Neural cell (in vitro differentiated cells): Measurements from ENCODE around the gene IQSEC1. TPM values are rescaled to one million over a fixed set of nuclear protein-coding genes. Genes with fewer than 3 reads are reported as not detected.

Source experiments
- H2AFZ ChIP-seq: fragments of 200-600, 300-800 bp; sonication (generic), shearing (Covaris generic); 2 replicates; pipeline ENCODE4 v1.6.0; 2014; ENCODE audit warnings: low read depth, mild to moderate bottlenecking, antibody characterized with exemption, low read length, moderate library complexity
- H3F3A ChIP-seq: fragments of 200-600 bp; shearing (Covaris generic); 2 replicates; pipeline ENCODE4 v1.6.1; 2016; ENCODE audit warnings: mild to moderate bottlenecking, moderate library complexity, mixed read lengths, antibody characterized with exemption, low read length; ENCODE audit not compliant: insufficient read depth, poor library complexity, severe bottlenecking
- H3K27ac ChIP-seq: fragments of 200-600, 300-800 bp; sonication (generic), shearing (Covaris generic); 2 replicates; pipeline ENCODE4 v1.5.1; 2014; ENCODE audit warnings: mild to moderate bottlenecking, low read length, moderate library complexity
- H3K27me3 ChIP-seq: fragments of 300-800, 200-600 bp; sonication (generic), shearing (Covaris generic); 2 replicates; pipeline ENCODE4 v1.6.0; 2014; ENCODE audit warnings: mild to moderate bottlenecking, low read depth, low read length, moderate library complexity; ENCODE audit not compliant: insufficient read depth
- H3K36me3 ChIP-seq: fragments of 300-800, 200-600 bp; sonication (generic), shearing (Covaris generic); 2 replicates; pipeline ENCODE4 v1.5.1; 2014; ENCODE audit warnings: mild to moderate bottlenecking, antibody characterized with exemption, low read length, moderate library complexity; ENCODE audit not compliant: insufficient read depth
- H3K4me2 ChIP-seq: fragments of 300-800, 200-600 bp; sonication (generic), shearing (Covaris generic); 2 replicates; pipeline ENCODE4 v1.6.0; 2014; ENCODE audit warnings: mild to moderate bottlenecking, low read length
- H3K4me3 ChIP-seq: fragments of 300-800, 200-600 bp; sonication (generic), shearing (Covaris generic); 2 replicates; pipeline ENCODE4 v1.5.1; 2014; ENCODE audit warnings: mild to moderate bottlenecking, low read length, moderate library complexity
- H3K79me2 ChIP-seq: fragments of 200-600 bp; shearing (Covaris generic); replicated peaks from 2 replicates; pipeline ENCODE4 v1.6.0; 2014; ENCODE audit warnings: mild to moderate bottlenecking, low read length, moderate library complexity; ENCODE audit not compliant: insufficient read depth
- H3K9ac ChIP-seq: fragments of 300-800, 200-600 bp; sonication (generic), shearing (Covaris generic); 2 replicates; pipeline ENCODE4 v1.6.1; 2016; ENCODE audit warnings: mild to moderate bottlenecking, low read length, mixed read lengths
- H3K9me2 ChIP-seq: fragments of 200-600 bp; shearing (Covaris generic); 2 replicates; pipeline ENCODE4 v1.6.1; 2016; ENCODE audit warnings: mild to moderate bottlenecking, low read length, mixed read lengths; ENCODE audit not compliant: insufficient read depth
- H3K9me3 ChIP-seq: fragments of 200-600, 300-800 bp; sonication (generic), shearing (Covaris generic); 2 replicates; pipeline ENCODE4 v1.6.1; 2016; ENCODE audit warnings: mild to moderate bottlenecking, mixed run types, low read length, moderate library complexity, mixed read lengths
- H4K20me1 ChIP-seq: fragments of 200-600 bp; shearing (Covaris generic); 2 replicates; pipeline ENCODE4 v1.6.1; 2016; ENCODE audit warnings: mild to moderate bottlenecking, mixed run types; ENCODE audit not compliant: insufficient read depth
- EP300 ChIP-seq: fragments of 450-650 bp; conservative IDR thresholded peaks from 2 replicates; pipeline ENCODE4 v1.6.1; 2014; ENCODE audit warnings: antibody characterized with exemption, mild to moderate bottlenecking, moderate library complexity; ENCODE audit not compliant: poor library complexity, severe bottlenecking
- EZH2 ChIP-seq: fragments of 200-600, 300-800 bp; shearing (Covaris generic), sonication (generic); IDR thresholded peaks from 2 replicates; pipeline ENCODE4 v1.6.1; 2014; ENCODE audit warnings: antibody characterized with exemption, low read length, borderline replicate concordance, mild to moderate bottlenecking; ENCODE audit not compliant: insufficient read depth, poor library complexity, severe bottlenecking
- MXI1 ChIP-seq: fragments of 450-650 bp; conservative IDR thresholded peaks from 2 replicates; pipeline ENCODE4 v1.6.1; 2014; ENCODE audit warnings: antibody characterized with exemption, mild to moderate bottlenecking; ENCODE audit not compliant: poor library complexity, severe bottlenecking
- POLR2AphosphoS5 ChIP-seq: IDR thresholded peaks from 2 replicates; pipeline ENCODE4 v1.6.1; 2012
- RAD21 ChIP-seq: fragments of 450-650 bp; conservative IDR thresholded peaks from 2 replicates; pipeline ENCODE4 v1.6.1; 2014; ENCODE audit warnings: antibody characterized with exemption, mild to moderate bottlenecking, moderate library complexity
- REST ChIP-seq: IDR thresholded peaks from 2 replicates; pipeline ENCODE4 v1.6.1; 2012; ENCODE audit warnings: borderline replicate concordance
- SMC3 ChIP-seq: fragments of 450-650 bp; conservative IDR thresholded peaks from 2 replicates; pipeline ENCODE4 v1.6.1; 2014; ENCODE audit warnings: antibody characterized with exemption, mild to moderate bottlenecking, moderate library complexity; ENCODE audit not compliant: poor library complexity
- TAF1 ChIP-seq: IDR thresholded peaks from 2 replicates; pipeline ENCODE4 v1.6.1; 2012; ENCODE audit warnings: low read depth
- polyA plus RNA-seq: library from polyadenylated mRNA; depleted of rRNA; stranded (reverse); fragments of >200 nt; gene quantifications from 2 replicates; pipeline ENCODE4 v1.2.3, GENCODE V29; 2014
- TF ChIP-seq, protein P1 (sequence below): fragments of 450-650 bp; IDR thresholded peaks from 2 replicates; pipeline ENCODE4 v1.5.1; 2014; ENCODE audit warnings: antibody characterized with exemption, mild to moderate bottlenecking, moderate library complexity; ENCODE audit not compliant: poor library complexity, severe bottlenecking

The IQSEC1 gene
- polyA plus RNA-seq, 1 donor from 2014 or later = 6.0 TPM

- Histone ChIP-seq H3K9me2 (no peaks in the 10 kb centered on the region), H3K27ac (no peak overlapping the region), H3F3A (no peaks in the 10 kb centered on the region), H4K20me1 (no peaks in the 10 kb centered on the region), H3K4me2 (no peak overlapping the region), H3K9me3 (no peaks in the 10 kb centered on the region), H3K36me3 (no peaks in the 10 kb centered on the region), H3K4me3 (no peak overlapping the region), H3K9ac (no peak overlapping the region), H2AFZ (no peak overlapping the region), H3K79me2 (no peaks in the 10 kb centered on the region), H3K27me3 (no peaks in the 10 kb centered on the region)
- TF ChIP-seq, protein P1, sequence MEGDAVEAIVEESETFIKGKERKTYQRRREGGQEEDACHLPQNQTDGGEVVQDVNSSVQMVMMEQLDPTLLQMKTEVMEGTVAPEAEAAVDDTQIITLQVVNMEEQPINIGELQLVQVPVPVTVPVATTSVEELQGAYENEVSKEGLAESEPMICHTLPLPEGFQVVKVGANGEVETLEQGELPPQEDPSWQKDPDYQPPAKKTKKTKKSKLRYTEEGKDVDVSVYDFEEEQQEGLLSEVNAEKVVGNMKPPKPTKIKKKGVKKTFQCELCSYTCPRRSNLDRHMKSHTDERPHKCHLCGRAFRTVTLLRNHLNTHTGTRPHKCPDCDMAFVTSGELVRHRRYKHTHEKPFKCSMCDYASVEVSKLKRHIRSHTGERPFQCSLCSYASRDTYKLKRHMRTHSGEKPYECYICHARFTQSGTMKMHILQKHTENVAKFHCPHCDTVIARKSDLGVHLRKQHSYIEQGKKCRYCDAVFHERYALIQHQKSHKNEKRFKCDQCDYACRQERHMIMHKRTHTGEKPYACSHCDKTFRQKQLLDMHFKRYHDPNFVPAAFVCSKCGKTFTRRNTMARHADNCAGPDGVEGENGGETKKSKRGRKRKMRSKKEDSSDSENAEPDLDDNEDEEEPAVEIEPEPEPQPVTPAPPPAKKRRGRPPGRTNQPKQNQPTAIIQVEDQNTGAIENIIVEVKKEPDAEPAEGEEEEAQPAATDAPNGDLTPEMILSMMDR = no peak
- no peak for TF ChIP-seq SMC3
- TF ChIP-seq MXI1 = no peak
- no peak for TF ChIP-seq EZH2
- TF ChIP-seq EP300 = no peak
- TF ChIP-seq RAD21 = no peak
- TF ChIP-seq TAF1 = no peak
- TF ChIP-seq POLR2AphosphoS5 = no peak
- TF ChIP-seq REST = no peak
Observed at GRCh38 chr3:12925648-12926047, 147.6 kb downstream of the IQSEC1 start.

DNA sequence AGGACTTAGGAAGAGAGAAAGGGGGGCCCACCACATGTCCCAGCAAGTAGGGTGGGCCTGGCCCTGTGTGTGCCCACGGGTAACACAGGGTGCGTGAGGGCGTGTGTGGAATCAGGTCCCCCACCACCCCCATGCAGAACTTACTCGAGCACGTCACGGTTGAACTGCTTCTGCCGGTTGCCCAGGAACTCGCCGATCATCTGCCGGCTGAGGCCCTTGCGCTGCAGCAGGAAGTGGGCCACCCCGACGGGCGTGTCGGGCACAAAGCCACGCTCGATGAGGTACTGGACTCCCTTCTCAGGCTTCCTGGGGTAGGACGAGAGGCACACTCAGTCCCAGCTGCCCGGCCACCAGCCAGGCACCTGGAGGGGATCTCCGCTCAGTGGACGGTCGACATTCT lies 148.8 kb downstream of the IQSEC1 start:
- no peak overlapping the region for H3K4me3 ChIP-seq
- no peak overlapping the region for H3K9ac ChIP-seq
- TF ChIP-seq TAF1 = no peak
- TF ChIP-seq EZH2 = no peak
- no peak for TF ChIP-seq RAD21
- TF ChIP-seq, protein P1 = no peak
- H3K79me2 ChIP-seq = no peaks in the 10 kb centered on the region
- no peaks in the 10 kb centered on the region for H4K20me1 ChIP-seq
- no peak overlapping the region for H2AFZ ChIP-seq
- H3K36me3 ChIP-seq = no peaks in the 10 kb centered on the region
- no peak overlapping the region for H3K4me2 ChIP-seq
- no peak overlapping the region for H3K27ac ChIP-seq
- H3K9me3 ChIP-seq = no peaks in the 10 kb centered on the region
- no peaks in the 10 kb centered on the region for H3K27me3 ChIP-seq
- no peaks in the 10 kb centered on the region for H3F3A ChIP-seq
- no peaks in the 10 kb centered on the region for H3K9me2 ChIP-seq
